Heart left ventricle (tissue), 13 donors: ENCODE measurements around the gene OPRD1.

Source experiments
- CTCF ChIP-seq, 12 donors: fragments of 200-600 bp; sonication (generic) in 4 of 12; IDR thresholded peaks; one replicate each; pipeline versions ENCODE4 v1.5.0 to v1.8.0; 2018 to 2022; ENCODE audit warnings: antibody characterized with exemption in 12 of 12, mild to moderate bottlenecking in 5 of 12
- POLR2A ChIP-seq, 2 donors: fragments of 450-650 bp; IDR thresholded peaks; one replicate each; pipeline ENCODE4 v1.6.1; 2017; ENCODE audit warnings: antibody characterized with exemption in 2 of 2, mild to moderate bottlenecking in 2 of 2, moderate library complexity in 2 of 2
- donor health status: ischemic (EF 13 %, LVEDD 7.1; RV severe dilation, severe dysfunction).
- donor health status: DM: no; HTN: yes; CAD: no.
- donor health status: DM: no; HTN: no; CAD: no.
- donor health status: ischemic (EF 25% LVEDD 6.9; RV normal size, moderate dysfunction).
- donor health status: ischemic (EF 25% LVEDD 5.7; RV mildly dilated, moderate dysfunction).
- donor health status: ischemic (EF 35%, LVEDD 5.7; RV mildly dilated, moderate dysfunction).
- donor health status: nonischemic (EF 11% LVEDD 7.7; RV severe dilation, severe dysfunction).
- donor health status: DM: yes; HTN: yes; CAD: no.
- donor health status: PGD.
- donor health status: ischemic (EF 29% LVEDD 5.4; RV normal size, mild dysfunction).
- donor health status: nonischemic (EF 23%, LVEDD 6.1; RV moderate dilation, normal function).

DNA sequence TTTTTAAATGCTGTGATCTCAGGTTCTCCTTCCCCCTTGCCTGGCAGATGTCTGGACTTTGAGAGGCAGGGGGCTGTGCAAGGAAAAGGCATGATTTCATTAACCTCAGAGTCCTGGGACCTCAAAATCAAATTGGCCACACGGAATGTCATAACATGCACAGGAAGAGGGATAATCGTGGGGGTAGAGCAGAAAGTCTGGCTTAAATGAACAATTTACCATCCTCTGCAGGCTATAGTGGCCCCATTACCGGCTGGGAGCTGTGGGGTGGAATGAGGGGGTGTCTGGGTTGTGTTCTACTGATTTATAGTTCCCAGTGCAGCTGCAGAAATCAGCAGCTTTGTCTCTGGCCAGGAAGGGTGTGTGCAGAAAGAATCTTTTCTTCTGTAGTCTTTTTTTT, 10.8 kb downstream of the OPRD1 start:
- TF ChIP-seq POLR2A (IDR thresholded peaks at IDR 0.05) (no peak), CTCF (IDR thresholded peaks at IDR 0.05) (no peak)
